ENCODE measurements around the gene HDLBP. TPM values are rescaled to one million over a fixed set of nuclear protein-coding genes. Genes with fewer than 3 reads are reported as not detected.
"Not testable (repeated sequence)": the region's sequence is repeated elsewhere in the genome, so short reads cannot be mapped to it uniquely, and the experiment has no call there.

The HDLBP gene
- total RNA-seq, 1 donor from 2014 or later = 405 TPM

DNA sequence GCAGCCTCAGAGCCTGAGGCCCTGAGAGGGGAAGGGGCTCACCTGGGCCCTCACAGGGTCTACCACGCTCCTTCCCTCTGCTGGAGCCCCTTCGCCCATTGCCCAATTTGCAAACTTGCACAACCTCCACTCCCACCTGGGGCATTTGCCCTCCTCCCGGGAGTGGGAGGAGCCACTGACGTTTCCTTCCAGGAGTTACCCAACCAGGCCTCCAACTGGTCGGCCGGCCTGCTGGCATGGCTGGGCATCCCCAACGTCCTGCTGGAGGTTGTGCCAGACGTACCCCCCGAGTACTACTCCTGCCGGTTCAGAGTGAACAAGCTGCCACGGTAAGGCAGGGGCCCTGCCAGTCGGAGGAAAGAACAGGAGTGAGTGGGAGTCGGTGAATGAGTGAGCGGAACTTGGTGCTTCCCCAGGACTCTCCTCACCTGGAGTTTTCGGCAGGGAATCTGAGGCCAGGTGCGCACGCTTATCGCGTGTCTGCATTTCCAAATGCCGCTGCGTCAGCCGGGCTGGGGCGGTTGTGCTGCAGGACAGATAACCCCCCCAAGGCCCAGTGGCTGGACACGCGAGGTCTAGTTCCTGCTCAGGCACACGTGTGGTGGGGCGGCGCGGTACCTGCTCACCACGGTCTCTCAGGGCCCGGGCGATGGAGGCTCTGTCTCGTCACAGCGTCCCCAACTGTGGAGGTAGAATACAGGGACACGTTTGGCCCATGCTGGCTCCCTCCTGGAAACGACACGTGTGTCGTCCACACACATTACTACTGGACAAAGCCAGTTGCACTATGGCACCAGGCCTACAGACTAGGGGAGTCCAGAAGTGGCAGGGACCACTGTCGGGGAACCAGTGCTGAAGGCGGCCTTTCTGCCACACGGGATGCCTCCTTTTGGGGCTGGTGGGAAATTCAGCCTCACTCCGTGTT, 115.3 kb downstream of the HDLBP start:
- DNase-seq (ENCODE audit: low read depth) = no peak
- Histone ChIP-seq H3K36me3 (ENCODE audit: control insufficient read depth, insufficient read depth, low read length) (no peaks in the 10 kb centered on the region), H3K4me3 (ENCODE audit: low read depth, low read length) (no peak overlapping the region), H3K27me3 (ENCODE audit: control insufficient read depth, insufficient read depth, low read length) (peaks cover 14% of the 10 kb centered on the region)
- TF ChIP-seq, protein P1, sequence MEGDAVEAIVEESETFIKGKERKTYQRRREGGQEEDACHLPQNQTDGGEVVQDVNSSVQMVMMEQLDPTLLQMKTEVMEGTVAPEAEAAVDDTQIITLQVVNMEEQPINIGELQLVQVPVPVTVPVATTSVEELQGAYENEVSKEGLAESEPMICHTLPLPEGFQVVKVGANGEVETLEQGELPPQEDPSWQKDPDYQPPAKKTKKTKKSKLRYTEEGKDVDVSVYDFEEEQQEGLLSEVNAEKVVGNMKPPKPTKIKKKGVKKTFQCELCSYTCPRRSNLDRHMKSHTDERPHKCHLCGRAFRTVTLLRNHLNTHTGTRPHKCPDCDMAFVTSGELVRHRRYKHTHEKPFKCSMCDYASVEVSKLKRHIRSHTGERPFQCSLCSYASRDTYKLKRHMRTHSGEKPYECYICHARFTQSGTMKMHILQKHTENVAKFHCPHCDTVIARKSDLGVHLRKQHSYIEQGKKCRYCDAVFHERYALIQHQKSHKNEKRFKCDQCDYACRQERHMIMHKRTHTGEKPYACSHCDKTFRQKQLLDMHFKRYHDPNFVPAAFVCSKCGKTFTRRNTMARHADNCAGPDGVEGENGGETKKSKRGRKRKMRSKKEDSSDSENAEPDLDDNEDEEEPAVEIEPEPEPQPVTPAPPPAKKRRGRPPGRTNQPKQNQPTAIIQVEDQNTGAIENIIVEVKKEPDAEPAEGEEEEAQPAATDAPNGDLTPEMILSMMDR (IDR thresholded peaks at IDR 0.05; ENCODE audit: insufficient read depth, low read length, poor library complexity, severe bottlenecking) = no peak

- Histone ChIP-seq H3K27me3 (ENCODE audit: control insufficient read depth, insufficient read depth, low read length) (peaks cover 14% of the 10 kb centered on the region), H3K4me3 (ENCODE audit: low read depth, low read length) (no peak overlapping the region), H3K36me3 (ENCODE audit: control insufficient read depth, insufficient read depth, low read length) (no peaks in the 10 kb centered on the region)
- no peak for DNase-seq (ENCODE audit: low read depth)
- TF ChIP-seq, protein P1 (IDR thresholded peaks at IDR 0.05; ENCODE audit: insufficient read depth, low read length, poor library complexity, severe bottlenecking) = no peak
These were observed 116.2 kb downstream of the HDLBP start for GRCh38 chr2:241199286-241199685.

GRCh38 chr2:241198381-241199279, 116.8 kb downstream of the HDLBP start:
- DNase-seq (ENCODE audit: low read depth) = no peak
- TF ChIP-seq, protein P1 (IDR thresholded peaks at IDR 0.05; ENCODE audit: insufficient read depth, low read length, poor library complexity, severe bottlenecking) = no peak
- Histone ChIP-seq H3K27me3 (ENCODE audit: control insufficient read depth, insufficient read depth, low read length) (peaks cover 14% of the 10 kb centered on the region), H3K36me3 (ENCODE audit: control insufficient read depth, insufficient read depth, low read length) (no peaks in the 10 kb centered on the region), H3K4me3 (ENCODE audit: low read depth, low read length) (no peak overlapping the region)

DNA sequence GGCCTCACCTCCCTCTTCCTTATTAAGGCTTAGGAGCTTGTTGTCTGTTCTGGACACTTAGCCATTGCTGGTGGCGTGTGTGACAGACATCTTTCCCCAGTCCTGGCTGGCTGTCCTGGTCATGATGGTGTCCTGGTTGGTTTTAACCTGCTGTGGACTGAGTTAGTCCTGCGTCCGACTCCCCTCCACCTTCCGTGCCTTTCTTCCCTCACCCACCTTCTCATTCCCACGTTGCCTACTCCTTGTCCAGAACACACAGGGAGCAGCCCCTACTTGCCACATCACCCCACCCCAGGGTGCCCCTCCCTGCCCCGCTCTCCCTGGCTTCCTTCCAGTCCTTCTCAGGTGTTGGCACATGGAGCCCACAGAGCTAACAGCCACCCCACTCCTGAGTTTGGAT, 117.5 kb downstream of the HDLBP start:
- Histone ChIP-seq H3K36me3 (ENCODE audit: control insufficient read depth, insufficient read depth, low read length) (no peaks in the 10 kb centered on the region), H3K4me3 (ENCODE audit: low read depth, low read length) (no peak overlapping the region), H3K27me3 (ENCODE audit: control insufficient read depth, insufficient read depth, low read length) (peaks cover 14% of the 10 kb centered on the region)
- TF ChIP-seq, protein P1 (IDR thresholded peaks at IDR 0.05; ENCODE audit: insufficient read depth, low read length, poor library complexity, severe bottlenecking) = no peak
- no peak for DNase-seq (ENCODE audit: low read depth)

DNA sequence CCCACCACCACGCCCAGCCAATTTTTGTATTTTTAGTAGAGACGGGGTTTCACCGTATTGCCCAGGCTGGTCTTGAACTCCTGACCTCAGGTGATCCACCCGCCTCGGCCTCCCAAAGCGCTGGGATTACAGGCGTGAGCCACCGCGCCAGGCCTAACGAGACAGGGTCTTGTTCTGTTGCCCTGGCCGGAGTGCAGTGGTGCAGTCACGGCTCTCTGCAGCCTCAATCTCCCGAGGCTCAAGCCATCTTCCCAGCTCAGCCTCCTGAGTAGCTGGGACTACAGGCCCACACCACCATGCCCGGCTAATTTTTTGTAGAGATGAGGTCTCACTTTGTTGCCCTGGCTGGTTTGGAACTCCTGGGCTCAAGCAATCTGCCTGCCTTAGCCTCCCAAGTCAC, 118.2 kb downstream of the HDLBP start:
- H3K27me3 ChIP-seq (ENCODE audit: control insufficient read depth, insufficient read depth, low read length) = peaks cover 14% of the 10 kb centered on the region

DNA sequence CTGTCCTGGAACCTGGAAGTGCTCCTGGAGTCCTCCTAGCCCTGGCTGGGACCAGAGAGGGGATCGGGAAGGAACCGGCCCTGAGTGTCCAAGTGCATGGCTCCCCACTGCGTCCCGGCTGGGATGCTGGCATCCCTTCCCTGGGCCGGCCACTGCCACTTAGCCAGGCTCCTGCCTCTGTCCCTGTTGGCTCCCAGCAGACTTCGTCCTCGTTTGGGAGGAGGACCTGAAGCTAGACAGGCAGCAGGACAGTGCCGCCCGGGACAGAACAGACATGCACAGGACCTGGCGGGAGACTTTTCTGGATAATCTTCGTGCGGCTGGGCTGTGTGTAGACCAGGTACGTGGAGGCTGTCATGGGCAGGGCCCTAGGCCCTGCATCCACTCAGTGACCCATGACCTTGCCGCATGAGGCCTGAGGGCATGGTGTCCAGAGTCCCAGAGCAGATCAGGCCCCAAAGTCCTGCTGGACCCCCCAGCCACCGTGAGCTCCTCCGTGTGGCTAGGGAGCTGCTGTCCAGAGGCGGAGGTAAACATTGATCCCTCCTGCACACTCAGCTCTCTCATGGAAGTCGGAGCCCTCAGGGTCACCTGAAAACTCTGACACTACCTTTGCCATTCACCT, 119.9 kb downstream of the HDLBP start:
- Histone ChIP-seq H3K36me3 (ENCODE audit: control insufficient read depth, insufficient read depth, low read length) (no peaks in the 10 kb centered on the region), H3K4me3 (ENCODE audit: low read depth, low read length) (no peak overlapping the region), H3K27me3 (ENCODE audit: control insufficient read depth, insufficient read depth, low read length) (peaks cover 14% of the 10 kb centered on the region)

More for the DNA sequence above, 118.2 kb downstream of the HDLBP start:
- not testable (repeated sequence) for H3K4me3 ChIP-seq (ENCODE audit: low read depth, low read length); H3K36me3 ChIP-seq (ENCODE audit: control insufficient read depth, insufficient read depth, low read length); DNase-seq (ENCODE audit: low read depth)

More for the DNA sequence above, 119.9 kb downstream of the HDLBP start:
- TF ChIP-seq, protein P1 (IDR thresholded peaks at IDR 0.05; ENCODE audit: insufficient read depth, low read length, poor library complexity, severe bottlenecking) = no peak
- DNase-seq (ENCODE audit: low read depth) = no peak

Data from kidney epithelial cell (primary cell).